SK-N-MC (cell line): ENCODE measurements around the gene TAF1A.

Experiments used
- EZH2 ChIP-seq: fragments of 200-600 bp; sonication (generic); IDR thresholded peaks from one replicate; pipeline ENCODE4 v1.6.1; 2017; ENCODE audit warnings: antibody characterized with exemption
- FOXP2 ChIP-seq: optimal IDR thresholded peaks from 2 replicates; pipeline ENCODE3; 2011; ENCODE audit warnings: mild to moderate bottlenecking, moderate library complexity; ENCODE audit not compliant: insufficient read depth; ENCODE audit errors: extremely low read length, control extremely low read depth
- POLR2AphosphoS5 ChIP-seq: IDR thresholded peaks from 2 replicates; pipeline ENCODE4 v1.6.1; 2012; ENCODE audit warnings: mild to moderate bottlenecking, low read depth, low read length, borderline replicate concordance

DNA sequence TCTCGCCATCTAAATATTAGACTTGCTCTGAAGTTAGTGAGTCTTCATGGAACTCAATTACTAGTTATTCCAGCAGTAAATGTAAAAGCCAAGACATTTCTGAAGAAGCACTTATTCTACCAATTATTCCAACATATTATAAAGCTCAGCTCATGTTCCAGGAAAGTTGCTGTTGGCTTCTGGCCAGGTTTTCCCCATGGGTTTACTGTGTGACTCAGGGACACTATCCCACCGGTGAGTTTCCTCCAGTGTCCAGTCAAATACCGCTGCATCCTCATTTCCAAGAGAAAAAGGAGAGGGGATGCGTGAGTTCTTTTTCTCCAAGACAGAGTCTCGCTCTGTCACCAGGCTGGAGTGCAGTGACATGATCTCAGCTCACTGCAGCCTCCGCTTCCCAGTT lies 32.6 kb downstream of the TAF1A start:
- TF ChIP-seq POLR2AphosphoS5 (no peak), EZH2 (no peak), FOXP2 (no peak)
